Activated gamma-delta T cell treated with Interleukin-2 at 50 U/mL for 16 hours (primary cell): ENCODE data around the gene KRTAP10-7.
"Not testable (repeated sequence)": the region's sequence is repeated elsewhere in the genome, so short reads cannot be mapped to it uniquely, and the experiment has no call there.

Experiments
- DNase-seq: peaks from one replicate; pipeline ENCODE4 v3.0.0-alpha.2; 2020

Gene KRTAP10-7, protein sequence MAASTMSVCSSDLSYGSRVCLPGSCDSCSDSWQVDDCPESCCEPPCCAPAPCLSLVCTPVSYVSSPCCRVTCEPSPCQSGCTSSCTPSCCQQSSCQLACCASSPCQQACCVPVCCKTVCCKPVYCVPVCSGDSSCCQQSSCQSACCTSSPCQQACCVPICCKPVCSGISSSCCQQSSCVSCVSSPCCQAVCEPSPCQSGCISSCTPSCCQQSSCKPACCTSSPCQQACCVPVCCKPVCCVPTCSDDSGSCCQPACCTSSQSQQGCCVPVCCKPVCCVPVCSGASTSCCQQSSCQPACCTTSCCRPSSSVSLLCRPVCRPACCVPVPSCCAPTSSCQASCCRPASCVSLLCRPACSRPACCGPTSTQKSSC

DNA sequence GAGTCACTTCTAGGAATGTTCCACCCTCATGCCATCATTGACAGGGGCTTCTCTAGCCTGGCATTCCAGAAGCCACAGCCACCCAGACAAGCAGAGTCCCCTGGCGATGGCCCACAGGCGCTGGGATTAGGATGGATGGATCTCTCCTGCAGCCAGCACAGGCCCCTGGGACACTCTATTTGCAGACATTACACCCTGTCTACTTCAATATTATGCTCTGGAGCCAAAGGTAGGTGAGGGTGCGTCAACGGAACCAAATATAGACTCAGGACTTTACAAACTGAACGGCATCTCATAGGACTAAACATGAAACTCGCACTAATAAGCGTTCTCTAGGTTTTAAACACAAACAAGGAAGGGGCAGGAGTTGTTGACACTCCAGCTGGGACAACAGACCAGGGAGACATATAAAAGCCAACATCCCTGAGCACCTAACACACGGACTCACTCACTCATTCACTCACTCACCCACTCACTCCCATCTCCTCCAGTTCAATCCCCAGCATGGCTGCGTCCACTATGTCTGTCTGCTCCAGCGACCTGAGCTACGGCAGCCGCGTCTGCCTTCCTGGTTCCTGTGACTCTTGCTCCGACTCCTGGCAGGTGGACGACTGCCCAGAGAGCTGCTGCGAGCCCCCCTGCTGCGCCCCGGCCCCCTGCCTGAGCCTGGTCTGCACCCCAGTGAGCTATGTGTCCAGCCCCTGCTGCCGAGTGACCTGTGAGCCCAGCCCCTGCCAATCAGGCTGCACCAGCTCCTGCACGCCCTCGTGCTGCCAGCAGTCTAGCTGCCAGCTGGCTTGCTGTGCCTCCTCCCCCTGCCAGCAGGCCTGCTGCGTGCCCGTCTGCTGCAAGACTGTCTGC lies at the start of gene KRTAP10-7:
TSS of gene KRTAP10-7 (plus strand) at position 480 of the 861 bp plus-strand sequence. CDS start at position 505, 25 bp downstream.
- not testable (repeated sequence) for DNase-seq

DNA sequence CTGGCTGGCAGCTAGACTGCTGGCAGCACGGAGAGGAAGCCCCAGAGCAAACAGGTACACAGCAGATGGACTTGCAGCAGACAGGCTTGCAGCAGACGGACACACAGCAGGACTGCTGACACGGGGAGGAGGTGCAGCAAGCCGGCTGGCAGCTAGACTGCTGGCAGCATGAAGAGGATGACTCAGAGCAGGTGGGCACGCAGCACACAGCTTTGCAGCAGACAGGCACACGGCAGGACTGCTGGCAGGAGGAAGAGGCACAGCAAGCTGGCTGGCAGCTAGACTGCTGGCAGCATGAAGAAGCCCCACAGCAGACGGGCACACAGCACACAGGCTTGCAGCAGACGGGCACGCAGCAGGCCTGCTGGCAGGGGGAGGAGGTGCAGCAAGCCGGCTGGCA lies 49.6 kb upstream of the KRTAP10-7 start:
- DNase-seq, result no peak

- no peak for DNase-seq
Observed at GRCh38 chr21:44551340-44551961, 48.9 kb upstream of the KRTAP10-7 start, which contains the start of gene KRTAP10-2. TSS of gene KRTAP10-2 (minus strand) at chr21:44551505. CDS start at chr21:44551458, 47 bp downstream.

DNA sequence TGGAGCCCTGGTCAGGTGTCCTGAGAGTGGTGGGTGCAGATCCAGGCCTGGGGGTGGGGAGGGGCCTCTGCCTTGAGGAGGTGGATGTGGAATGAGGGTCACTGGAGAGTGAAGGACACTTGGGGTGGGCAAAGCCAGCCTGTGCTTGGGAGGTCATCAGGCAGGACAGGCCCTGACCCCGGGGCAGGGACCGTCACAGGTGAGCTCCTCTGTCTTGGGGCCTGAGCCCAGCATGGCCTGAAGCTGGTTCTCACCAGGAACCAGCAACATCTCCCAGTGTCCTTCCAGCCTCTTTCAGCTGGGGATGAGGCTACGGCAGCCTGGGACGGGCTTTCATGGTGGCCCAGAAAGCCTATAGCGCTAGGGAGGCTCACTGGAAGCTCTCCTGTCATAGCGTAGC lies 48.3 kb upstream of the KRTAP10-7 start:
- no peak for DNase-seq

DNA sequence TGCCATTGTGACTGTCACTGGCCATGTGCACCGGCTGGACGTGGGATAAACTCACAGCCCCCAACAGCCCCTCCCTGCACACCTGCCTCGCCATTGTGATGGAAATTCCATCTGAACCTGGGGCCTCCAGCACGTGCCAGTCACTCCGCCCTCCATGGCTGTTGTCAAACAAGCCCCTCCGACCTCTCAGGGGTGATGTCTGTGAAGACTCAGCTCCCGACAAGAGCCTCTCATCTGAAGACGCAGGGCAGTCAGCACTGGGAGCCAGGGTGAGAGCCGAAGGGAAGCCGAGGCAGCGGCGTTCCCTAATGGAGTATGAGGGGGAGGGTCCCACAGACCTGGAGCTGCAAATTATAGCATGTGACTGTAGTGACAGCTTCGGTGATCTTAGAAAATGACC lies 47.7 kb upstream of the KRTAP10-7 start:
- DNase-seq, result no peak

- DNase-seq, result no peak
Observed at GRCh38 chr21:44555200-44555875, 45.1 kb upstream of the KRTAP10-7 start.

GRCh38 chr21:44556879-44557278 lies 43.5 kb upstream of the KRTAP10-7 start:
- DNase-seq, result no peak

GRCh38 chr21:44557491-44558328 lies 42.7 kb upstream of the KRTAP10-7 start:
- no peak for DNase-seq

GRCh38 chr21:44558329-44558675 lies 42.1 kb upstream of the KRTAP10-7 start:
- not testable (repeated sequence) for DNase-seq

DNA sequence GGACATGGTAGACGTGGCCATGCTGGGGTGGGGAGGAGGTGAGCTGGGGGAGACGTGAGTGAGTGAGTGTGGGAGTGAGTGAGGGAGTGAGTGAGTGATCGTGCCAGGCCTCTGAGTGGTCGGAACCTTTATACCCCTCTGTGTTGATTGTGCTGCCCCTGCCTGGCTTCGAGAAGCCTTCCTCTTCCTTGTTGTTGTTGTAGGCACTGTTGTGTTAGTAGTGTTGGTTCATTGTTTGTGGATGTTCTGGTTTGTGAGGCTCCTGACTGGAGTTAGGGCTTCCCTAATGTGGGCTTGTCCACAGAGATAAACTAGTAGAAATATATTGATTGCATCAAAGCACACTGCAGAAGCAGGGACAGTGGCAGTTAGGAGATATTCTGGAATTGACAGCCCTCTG lies 41.7 kb upstream of the KRTAP10-7 start, which contains the start of gene KRTAP10-3:
TSS of gene KRTAP10-3 (minus strand) at position 101 of the 400 bp plus-strand sequence. CDS start at position 21, 80 bp downstream.
- no peak for DNase-seq

DNA sequence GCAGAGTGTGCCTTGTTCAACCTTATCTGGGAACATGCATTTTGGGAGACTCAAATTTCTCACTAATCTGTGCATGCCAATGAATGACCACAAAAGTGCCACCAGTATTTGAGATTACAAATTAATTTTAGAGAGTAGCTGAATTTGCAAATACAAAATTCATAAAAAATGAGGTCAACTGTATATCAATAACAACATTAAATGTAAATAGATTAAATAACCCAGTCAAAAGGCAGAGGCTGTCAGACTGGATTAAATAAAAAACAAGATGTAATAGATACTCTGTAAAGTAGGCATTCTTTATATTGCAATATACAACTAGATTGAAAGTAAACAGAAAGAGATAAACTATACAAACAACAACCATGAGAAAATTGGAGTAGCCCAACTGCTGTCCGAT lies 36.3 kb upstream of the KRTAP10-7 start:
- no peak for DNase-seq

GRCh38 chr21:44564886-44565598 lies 35.4 kb upstream of the KRTAP10-7 start:
- DNase-seq, result no peak

GRCh38 chr21:44566403-44566802 lies 34.0 kb upstream of the KRTAP10-7 start:
- no peak for DNase-seq

GRCh38 chr21:44567481-44568171 lies 32.8 kb upstream of the KRTAP10-7 start:
- DNase-seq, result no peak

DNA sequence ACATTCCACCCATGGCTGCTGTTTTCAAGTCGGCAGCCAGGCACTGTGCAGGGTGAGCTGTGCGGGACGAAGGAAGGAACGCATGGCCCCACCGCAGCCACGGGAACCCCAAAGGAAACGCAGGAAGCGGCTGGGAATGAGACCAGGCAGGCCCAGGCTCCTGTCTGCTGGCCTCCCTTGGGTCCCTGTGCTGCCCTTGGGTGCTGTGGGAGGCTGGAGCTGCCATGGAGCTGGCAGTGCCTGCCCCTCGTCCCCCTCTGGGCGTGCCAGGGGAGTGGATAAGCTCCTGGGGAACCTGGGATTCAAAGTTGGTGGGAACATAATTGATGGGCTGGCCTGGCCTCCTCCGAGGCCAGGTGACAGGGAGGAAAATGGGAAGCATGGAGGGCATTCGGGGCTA lies 32.1 kb upstream of the KRTAP10-7 start:
- no peak for DNase-seq

DNA sequence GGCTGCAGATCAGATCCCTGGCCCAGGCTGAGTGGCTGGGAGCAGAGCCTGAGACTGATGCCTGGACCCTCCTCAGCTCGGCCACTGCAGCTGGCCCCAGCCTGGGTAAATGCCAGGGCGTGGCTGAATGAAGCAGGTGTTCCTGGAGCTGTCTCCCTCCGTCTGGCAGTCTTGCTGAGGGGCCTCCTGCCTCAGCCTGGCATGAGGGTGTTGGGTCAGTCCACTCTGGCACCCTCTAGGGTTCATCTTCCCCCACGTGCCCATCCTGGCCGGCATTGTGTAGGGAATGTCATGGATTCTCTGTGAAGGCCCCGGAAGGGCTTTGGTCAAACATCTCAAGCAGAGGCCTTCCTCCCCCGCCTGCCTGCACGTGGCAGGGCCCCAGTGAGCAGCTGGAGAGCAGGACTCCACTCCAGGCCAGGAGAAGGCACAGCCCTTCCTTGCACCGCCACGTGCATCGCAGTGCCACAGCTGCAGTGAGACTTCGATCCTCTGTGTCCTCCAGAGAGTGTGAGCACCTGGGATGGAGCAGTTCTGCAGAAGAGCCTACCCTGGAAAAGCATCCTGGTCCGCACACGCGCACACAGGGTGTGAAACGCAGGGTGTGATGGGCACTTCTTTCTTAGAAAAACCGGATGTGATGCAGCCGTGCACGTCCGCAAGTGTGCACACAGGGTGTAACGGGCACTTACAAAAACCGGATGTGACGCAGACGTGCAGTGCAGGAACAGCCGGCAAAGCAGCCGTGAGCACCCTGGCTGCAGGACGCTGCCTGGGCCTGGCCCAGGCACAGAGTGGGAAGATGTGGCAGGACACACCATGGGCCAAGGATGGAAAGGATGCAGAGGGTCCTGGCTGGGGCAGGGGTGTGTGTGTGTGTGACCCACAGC lies 31.5 kb upstream of the KRTAP10-7 start:
- no peak for DNase-seq

DNA sequence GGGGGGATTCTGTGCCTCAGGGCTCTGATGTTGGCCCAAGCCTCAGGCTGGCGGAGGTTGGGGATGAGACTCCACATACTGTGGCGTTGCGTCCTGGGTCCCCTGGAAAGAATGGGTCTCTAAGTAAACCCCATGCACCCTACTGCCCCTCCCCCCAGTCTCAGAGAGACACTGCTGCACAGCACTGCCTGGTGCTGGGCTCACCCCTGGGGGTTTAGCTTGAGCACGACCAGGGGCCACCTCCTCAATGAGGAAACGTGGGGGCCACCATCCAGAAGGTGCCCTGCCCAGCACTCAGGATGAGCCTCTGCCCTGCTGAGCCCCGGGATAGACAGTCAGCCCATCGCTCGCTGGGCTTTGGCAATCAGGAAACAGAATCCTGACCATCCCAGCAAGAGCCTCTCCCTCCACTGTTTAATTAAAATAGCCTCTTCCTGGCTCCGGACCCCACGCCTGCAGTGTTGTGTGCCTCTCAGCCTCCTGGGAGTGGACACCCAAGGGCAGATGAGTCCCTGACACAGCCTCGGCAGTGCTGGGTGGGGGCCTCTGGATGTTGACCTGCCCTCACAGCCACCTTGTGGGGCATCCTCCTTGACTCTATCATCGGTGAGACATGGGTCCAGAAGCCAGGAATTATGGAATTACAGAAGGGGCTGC lies 30.4 kb upstream of the KRTAP10-7 start:
- DNase-seq, result no peak

DNA sequence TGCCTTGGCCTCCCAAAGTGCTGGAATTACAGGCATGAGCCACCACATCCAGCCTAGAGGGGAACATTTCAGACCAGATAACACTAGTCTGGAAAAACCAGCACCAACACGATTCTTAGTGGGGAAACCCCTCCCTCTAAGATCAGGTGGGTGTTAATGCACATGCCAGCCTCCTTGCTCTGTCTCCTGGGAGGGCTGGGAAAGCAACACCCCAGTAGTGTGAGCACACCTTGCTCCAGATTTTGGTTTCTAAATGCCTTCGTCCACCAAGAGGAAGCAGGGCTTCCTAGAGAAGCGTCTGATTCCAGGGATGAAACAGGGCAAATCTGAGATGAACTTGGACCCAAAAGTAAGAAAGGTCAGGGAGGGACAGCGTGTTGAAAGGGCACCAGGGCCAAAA lies 29.1 kb upstream of the KRTAP10-7 start:
- no peak for DNase-seq
